OCI-LY1 (cell line): Measurements from ENCODE around the gene B3GNT9.

Source experiments
- H2AFZ ChIP-seq: fragments of 200-600 bp; sonication (generic), shearing (Covaris generic); 2 replicates; pipeline ENCODE4 v1.6.0; 2014; ENCODE audit warnings: antibody characterized with exemption, mild to moderate bottlenecking, low read length
- H3F3A ChIP-seq: fragments of 200-600 bp; sonication (generic), shearing (Covaris generic); 2 replicates; pipeline ENCODE4 v1.6.0; 2014; ENCODE audit warnings: mild to moderate bottlenecking, antibody characterized with exemption, low read length, moderate library complexity; ENCODE audit not compliant: insufficient read depth
- H3K27ac ChIP-seq: fragments of 200-600 bp; sonication (generic); 2 replicates; pipeline ENCODE4 v1.5.1; 2014; ENCODE audit warnings: low read length, mixed run types, mild to moderate bottlenecking, low read depth; ENCODE audit not compliant: poor library complexity, severe bottlenecking
- H3K27me3 ChIP-seq: fragments of 200-600 bp; sonication (generic); 2 replicates; pipeline ENCODE4 v1.6.0; 2014; ENCODE audit warnings: antibody characterized with exemption, mild to moderate bottlenecking, low read length, moderate library complexity; ENCODE audit not compliant: insufficient read depth
- H3K36me3 ChIP-seq: fragments of 200-600 bp; sonication (generic); 2 replicates; pipeline ENCODE4 v1.6.1; 2014; ENCODE audit warnings: mild to moderate bottlenecking, antibody characterized with exemption, low read length, moderate library complexity, mixed read lengths; ENCODE audit not compliant: insufficient read depth
- H3K4me1 ChIP-seq: fragments of 200-600 bp; sonication (generic); 2 replicates; pipeline ENCODE4 v1.5.1; 2014; ENCODE audit warnings: mild to moderate bottlenecking, low read length, moderate library complexity; ENCODE audit not compliant: insufficient read depth, severe bottlenecking
- H3K4me2 ChIP-seq: fragments of 200-600 bp; sonication (generic), shearing (Covaris generic); 2 replicates; pipeline ENCODE4 v1.6.1; 2014; ENCODE audit warnings: low read length
- H3K4me3 ChIP-seq: fragments of 200-600 bp; sonication (generic); 2 replicates; pipeline ENCODE4 v1.5.1; 2014; ENCODE audit warnings: low read length, low read depth, mild to moderate bottlenecking, mixed read lengths; ENCODE audit not compliant: poor library complexity, severe bottlenecking
- H3K79me2 ChIP-seq: fragments of 200-600 bp; shearing (Covaris generic); 2 replicates; pipeline ENCODE4 v1.6.1; 2016; ENCODE audit warnings: mixed run types, low read length, mixed read lengths; ENCODE audit not compliant: insufficient read depth
- H3K9ac ChIP-seq: fragments of 200-600 bp; sonication (generic), shearing (Covaris generic); 2 replicates; pipeline ENCODE4 v1.6.1; 2014; ENCODE audit warnings: mild to moderate bottlenecking, low read length, mixed read lengths
- H3K9me2 ChIP-seq: fragments of 200-600 bp; sonication (generic), shearing (Covaris generic); 2 replicates; pipeline ENCODE4 v1.6.1; 2014; ENCODE audit warnings: low read depth, mild to moderate bottlenecking, low read length, mixed read lengths
- H3K9me3 ChIP-seq: fragments of 200-600 bp; shearing (Covaris generic); 2 replicates; pipeline ENCODE4 v1.6.1; 2014; ENCODE audit warnings: low read length, mixed read lengths
- H4K20me1 ChIP-seq: fragments of 200-600 bp; sonication (generic), shearing (Covaris generic); 2 replicates; pipeline ENCODE4 v1.6.0; 2016; ENCODE audit warnings: mild to moderate bottlenecking, low read length; ENCODE audit not compliant: insufficient read depth
- EZH2 ChIP-seq: fragments of 200-600 bp; sonication (generic), shearing (Covaris generic); IDR thresholded peaks from 2 replicates; pipeline ENCODE4 v1.8.0; 2017; ENCODE audit warnings: borderline replicate concordance, mixed run types, mild to moderate bottlenecking, antibody characterized with exemption, low read length, moderate library complexity, mixed read lengths
- TF ChIP-seq, protein P1 (sequence below): fragments of 200-600 bp; sonication (generic), shearing (Covaris generic); IDR thresholded peaks from 2 replicates; pipeline ENCODE4 v1.5.1; 2017; ENCODE audit warnings: mild to moderate bottlenecking, antibody characterized with exemption, low read length, moderate library complexity, mixed read lengths

B3GNT9 gene

DNA sequence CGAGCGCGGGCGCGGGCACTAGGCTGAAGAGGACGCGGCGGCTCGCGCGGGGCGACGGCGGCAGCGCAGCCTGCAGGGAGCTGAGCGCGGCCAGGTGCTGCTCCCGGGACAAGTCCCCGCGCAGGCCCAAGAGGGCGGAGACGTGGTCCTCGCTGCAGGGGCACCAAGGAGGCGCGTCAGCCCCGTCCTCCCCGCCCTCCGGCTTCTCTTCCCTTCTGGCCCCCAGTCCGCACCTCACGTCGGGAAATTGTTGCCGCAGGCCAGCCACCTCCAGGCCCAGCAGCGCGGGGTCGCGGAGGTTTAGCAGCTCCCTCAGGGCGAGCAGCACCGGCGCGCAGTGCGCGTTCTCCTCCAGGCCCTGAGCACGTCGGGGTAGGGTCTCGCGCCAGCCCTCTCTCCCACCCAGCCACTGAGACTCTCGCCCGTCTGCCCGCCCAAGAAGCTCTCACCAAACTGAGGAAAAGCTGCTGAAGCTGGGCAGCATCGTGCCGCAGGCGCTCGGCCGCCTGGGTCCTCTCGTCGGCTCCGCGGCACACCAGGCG, 33.7 kb upstream of the B3GNT9 start:
- peak overlapping the region; percentile 82 for H3K4me2 ChIP-seq
- no peaks in the 10 kb centered on the region for H3F3A ChIP-seq
- TF ChIP-seq, protein P1, sequence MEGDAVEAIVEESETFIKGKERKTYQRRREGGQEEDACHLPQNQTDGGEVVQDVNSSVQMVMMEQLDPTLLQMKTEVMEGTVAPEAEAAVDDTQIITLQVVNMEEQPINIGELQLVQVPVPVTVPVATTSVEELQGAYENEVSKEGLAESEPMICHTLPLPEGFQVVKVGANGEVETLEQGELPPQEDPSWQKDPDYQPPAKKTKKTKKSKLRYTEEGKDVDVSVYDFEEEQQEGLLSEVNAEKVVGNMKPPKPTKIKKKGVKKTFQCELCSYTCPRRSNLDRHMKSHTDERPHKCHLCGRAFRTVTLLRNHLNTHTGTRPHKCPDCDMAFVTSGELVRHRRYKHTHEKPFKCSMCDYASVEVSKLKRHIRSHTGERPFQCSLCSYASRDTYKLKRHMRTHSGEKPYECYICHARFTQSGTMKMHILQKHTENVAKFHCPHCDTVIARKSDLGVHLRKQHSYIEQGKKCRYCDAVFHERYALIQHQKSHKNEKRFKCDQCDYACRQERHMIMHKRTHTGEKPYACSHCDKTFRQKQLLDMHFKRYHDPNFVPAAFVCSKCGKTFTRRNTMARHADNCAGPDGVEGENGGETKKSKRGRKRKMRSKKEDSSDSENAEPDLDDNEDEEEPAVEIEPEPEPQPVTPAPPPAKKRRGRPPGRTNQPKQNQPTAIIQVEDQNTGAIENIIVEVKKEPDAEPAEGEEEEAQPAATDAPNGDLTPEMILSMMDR = no peak
- no peak for TF ChIP-seq EZH2
- no peaks in the 10 kb centered on the region for H3K27me3 ChIP-seq
- peak overlapping the region; percentile 68; the same call in 1 of the 2 replicates for H3K9ac ChIP-seq
- no peak overlapping the region for H2AFZ ChIP-seq
- no peak overlapping the region for H3K27ac ChIP-seq
- no peaks in the 10 kb centered on the region for H3K9me2 ChIP-seq
- H3K36me3 ChIP-seq = no peaks in the 10 kb centered on the region
- H4K20me1 ChIP-seq = no peaks in the 10 kb centered on the region
- H3K79me2 ChIP-seq = no peaks in the 10 kb centered on the region
- peak overlapping the region; percentile 68 for H3K4me3 ChIP-seq
- peaks cover 17% of the 10 kb centered on the region for H3K4me1 ChIP-seq
- H3K9me3 ChIP-seq = no peaks in the 10 kb centered on the region

DNA sequence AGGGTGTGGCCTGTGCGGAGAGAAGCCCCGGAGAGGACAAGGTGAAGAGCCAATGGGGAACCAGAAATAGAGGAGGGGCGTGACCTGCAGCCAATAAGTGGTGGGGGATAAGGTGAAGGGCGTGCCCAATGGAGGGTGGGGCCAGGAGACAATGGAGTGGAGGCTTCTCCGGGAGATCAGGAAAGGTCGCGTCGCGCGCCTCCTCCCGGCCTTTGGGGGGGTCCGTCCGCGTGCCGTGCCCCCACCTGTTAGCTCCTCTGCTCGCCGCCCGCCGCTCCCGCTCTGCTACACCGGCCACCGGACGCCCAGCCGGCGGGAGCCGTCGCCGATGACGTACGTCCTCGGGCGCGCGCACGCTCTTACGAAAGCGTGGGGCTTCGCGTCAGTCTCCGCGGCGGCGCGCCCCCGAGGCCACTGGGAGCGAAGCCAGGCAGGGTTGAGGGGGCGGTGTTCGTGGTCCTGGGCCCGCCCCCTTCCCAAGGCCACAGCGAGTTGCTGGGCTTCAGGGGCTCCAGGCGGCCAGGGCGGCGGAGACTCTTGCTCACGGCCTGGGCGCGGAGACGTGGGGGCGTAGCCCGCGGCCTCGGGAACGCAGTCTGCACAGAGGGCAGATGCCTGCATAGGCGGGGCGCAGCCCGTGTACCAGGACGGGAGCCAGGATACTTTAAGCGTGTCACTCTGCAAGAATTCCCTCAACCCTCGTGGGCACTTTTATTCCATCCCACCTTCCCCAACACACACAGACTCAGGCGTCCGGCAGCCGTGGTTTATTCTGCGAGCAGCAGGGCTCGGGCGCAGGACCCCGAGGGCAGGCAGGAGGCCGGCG, 33.0 kb upstream of the B3GNT9 start, which contains the start of gene MATCAP1:
Gene MATCAP1, minus strand, starts transcription at position 337 of the 826 bp plus-strand sequence. CDS start 3,353 bp downstream, outside the sequence.
- Histone ChIP-seq H3F3A (no peaks in the 10 kb centered on the region), H3K36me3 (no peaks in the 10 kb centered on the region), H3K27me3 (no peaks in the 10 kb centered on the region), H3K9me2 (no peaks in the 10 kb centered on the region), H3K4me3 (peak within 1 kb of the TSS; percentile 68), H2AFZ (no peak within 1 kb of the TSS), H3K9ac (peak within 1 kb of the TSS; percentile 68), H4K20me1 (no peaks in the 10 kb centered on the region), H3K9me3 (no peaks in the 10 kb centered on the region), H3K4me1 (peaks cover 17% of the 10 kb centered on the region), H3K27ac (peak within 1 kb of the TSS; percentile 4), H3K4me2 (peak within 1 kb of the TSS; percentile 82), H3K79me2 (no peaks in the 10 kb centered on the region)
- TF ChIP-seq, protein P1 = no peak
- no peak for TF ChIP-seq EZH2

DNA sequence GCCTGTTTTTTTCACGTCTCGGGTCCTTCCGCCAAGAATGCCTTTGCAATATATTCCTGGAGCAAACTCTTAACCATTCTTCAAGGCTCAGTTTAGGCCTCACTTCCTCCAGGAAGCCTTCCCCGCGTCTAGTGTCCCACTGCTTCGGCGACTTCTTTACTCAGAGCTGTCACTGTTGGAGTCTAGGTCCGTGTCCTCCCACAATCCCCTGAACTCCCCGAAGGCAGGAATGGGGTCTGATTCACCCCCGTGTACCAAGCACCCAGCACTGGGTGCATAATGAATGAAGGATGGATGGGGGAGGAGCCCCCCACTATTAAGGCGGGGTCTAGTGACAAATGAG, 32.5 kb upstream of the B3GNT9 start:
- H3K4me1 ChIP-seq = peaks cover 23% of the 10 kb centered on the region
- no peak overlapping the region for H2AFZ ChIP-seq
- H3K27ac ChIP-seq = no peak overlapping the region

More for the DNA sequence above, 32.5 kb upstream of the B3GNT9 start:
- no peaks in the 10 kb centered on the region for H3K9me3 ChIP-seq
- H3K4me2 ChIP-seq = peak overlapping the region; percentile 82
- no peaks in the 10 kb centered on the region for H3F3A ChIP-seq
- peak overlapping the region; percentile 68 for H3K9ac ChIP-seq
- no peaks in the 10 kb centered on the region for H3K36me3 ChIP-seq
- H3K79me2 ChIP-seq = no peaks in the 10 kb centered on the region
- H3K4me3 ChIP-seq = peak overlapping the region; percentile 68
- no peak for TF ChIP-seq EZH2
- TF ChIP-seq, protein P1 = no peak
- no peaks in the 10 kb centered on the region for H3K27me3 ChIP-seq
- H3K9me2 ChIP-seq = no peaks in the 10 kb centered on the region
- no peaks in the 10 kb centered on the region for H4K20me1 ChIP-seq
